HepG2 (cell line): ENCODE data around the gene ZBTB45. TPM values are rescaled to one million over a fixed set of nuclear protein-coding genes. Genes with fewer than 3 reads are reported as not detected.

Experiments
- ADNP ChIP-seq: sonication (generic); formaldehyde crosslinking; IDR thresholded peaks from 2 replicates; pipeline ENCODE4 v1.4.0; 2020; ENCODE audit warnings: missing genetic modification reagents
- AGO2 ChIP-seq: fragments of 200-400 bp; formaldehyde crosslinking; optimal IDR thresholded peaks from 2 replicates; pipeline ENCODE3; 2017; ENCODE audit warnings: mild to moderate bottlenecking, low read depth, low read length, moderate library complexity
- CEBPG ChIP-seq: IDR thresholded peaks from 2 replicates; pipeline ENCODE4 v1.6.1; 2016
- E2F2 ChIP-seq: sonication (generic); formaldehyde crosslinking; IDR thresholded peaks from 2 replicates; pipeline ENCODE4 v1.4.0; 2020; ENCODE audit warnings: missing genetic modification reagents, borderline replicate concordance
- ESRRA ChIP-seq: sonication (generic); formaldehyde crosslinking; IDR thresholded peaks from 2 replicates; pipeline ENCODE4 v1.5.1; 2020; ENCODE audit warnings: mild to moderate bottlenecking, low read depth, missing genetic modification reagents
- FOXC1 ChIP-seq: sonication (generic); formaldehyde crosslinking; IDR thresholded peaks from 2 replicates; pipeline ENCODE4 v1.8.0; 2022; ENCODE audit warnings: mild to moderate bottlenecking, missing genetic modification reagents, borderline replicate concordance
- HDAC1 ChIP-seq: sonication (generic); formaldehyde crosslinking; IDR thresholded peaks from 2 replicates; pipeline ENCODE4 v1.5.1; 2020; ENCODE audit warnings: mild to moderate bottlenecking, missing genetic modification reagents
- HOXA7 ChIP-seq: sonication (generic); formaldehyde crosslinking; IDR thresholded peaks from 2 replicates; pipeline ENCODE4 v1.8.1; 2022; ENCODE audit warnings: mild to moderate bottlenecking, missing genetic modification reagents, moderate library complexity
- ISX ChIP-seq: sonication (generic); formaldehyde crosslinking; conservative IDR thresholded peaks from 2 replicates; pipeline ENCODE4 v1.5.0; 2020; ENCODE audit warnings: missing genetic modification reagents
- LBX2 ChIP-seq: sonication (generic); formaldehyde crosslinking; IDR thresholded peaks from 2 replicates; pipeline ENCODE4 v1.5.0; 2020; ENCODE audit warnings: missing genetic modification reagents, mild to moderate bottlenecking, borderline replicate concordance
- MEIS1 ChIP-seq: sonication (generic); formaldehyde crosslinking; IDR thresholded peaks from 2 replicates; pipeline ENCODE4 v1.9.0; 2021; ENCODE audit warnings: mild to moderate bottlenecking, missing genetic modification reagents, moderate library complexity, borderline replicate concordance
- MXD1 ChIP-seq: sonication (generic); formaldehyde crosslinking; IDR thresholded peaks from 2 replicates; pipeline ENCODE4 v1.4.0; 2020; ENCODE audit warnings: mild to moderate bottlenecking, missing genetic modification reagents
- XBP1 ChIP-seq: sonication (generic); formaldehyde crosslinking; IDR thresholded peaks from 2 replicates; pipeline ENCODE4 v1.5.0; 2020; ENCODE audit warnings: missing genetic modification reagents
- ZC3H13 ChIP-seq: sonication (generic); formaldehyde crosslinking; IDR thresholded peaks from 2 replicates; pipeline ENCODE4 v1.8.1; 2023; ENCODE audit warnings: mild to moderate bottlenecking, missing genetic modification reagents, moderate library complexity
- ZNF142 ChIP-seq: sonication (generic); formaldehyde crosslinking; IDR thresholded peaks from 2 replicates; pipeline ENCODE4 v1.4.0; 2020; ENCODE audit warnings: missing genetic modification reagents
- ZNF232 ChIP-seq: sonication (generic); formaldehyde crosslinking; IDR thresholded peaks from 2 replicates; pipeline ENCODE4 v1.4.0; 2020; ENCODE audit warnings: missing genetic modification reagents, borderline replicate concordance
- ZNF296 ChIP-seq: sonication (generic); formaldehyde crosslinking; conservative IDR thresholded peaks from 2 replicates; pipeline ENCODE4 v1.5.0; 2020; ENCODE audit warnings: mild to moderate bottlenecking, missing genetic modification reagents
- ZNF598 ChIP-seq: sonication (generic); formaldehyde crosslinking; IDR thresholded peaks from 2 replicates; pipeline ENCODE4 v1.5.1; 2020; ENCODE audit warnings: mild to moderate bottlenecking, missing genetic modification reagents, borderline replicate concordance
- ZNF629 ChIP-seq: sonication (generic); formaldehyde crosslinking; conservative IDR thresholded peaks from 2 replicates; pipeline ENCODE4 v1.5.0; 2020; ENCODE audit warnings: missing genetic modification reagents
- ZNF761 ChIP-seq: sonication (generic); formaldehyde crosslinking; conservative IDR thresholded peaks from 2 replicates; pipeline ENCODE4 v1.4.0; 2020; ENCODE audit warnings: mild to moderate bottlenecking, missing genetic modification reagents
- ZNF816 ChIP-seq: sonication (generic); formaldehyde crosslinking; IDR thresholded peaks from 2 replicates; pipeline ENCODE4 v1.8.0; 2022; ENCODE audit warnings: missing genetic modification reagents, mild to moderate bottlenecking, borderline replicate concordance
- polyA plus RNA-seq, 8 experiments: library from polyadenylated mRNA; depleted of rRNA in 3 of 8; stranded (reverse) in 7 of 8; unstranded in 1 of 8; fragments of >200 nt; fragmentation: Illumina TruSeq in 4 of 8; extraction: Trizol in 4 of 8; gene quantifications; 2 replicates each; pipeline versions ENCODE4 v1.2.1 to v1.2.3, GENCODE V29; 2011 to 2016; ENCODE audit warnings: low read depth in 4 of 8, missing spikeins in 1 of 8, mixed read lengths in 1 of 8; ENCODE audit not compliant: insufficient read depth in 1 of 8
- total RNA-seq, 5 experiments: library from RNA; depleted of rRNA; stranded (reverse); fragments of >200 nt; fragmentation: Illumina TruSeq; extraction: Trizol; gene quantifications; 2 replicates each; pipeline ENCODE4 v1.2.3, GENCODE V29; 2016; ENCODE audit warnings: low read depth in 1 of 5

Gene ZBTB45
- total and polyA plus RNA-seq, 2 of the 13 experiments (the other 11 are each of a cell fraction or from before 2014, with no cell fraction given): 3.0 to 3.7 TPM

- 0 out of 2 replicates have a peak, but pooled peaks have one; percentile 52 for TF ChIP-seq LBX2
- TF ChIP-seq E2F2 (CRISPR knock-in tag): 0 out of 2 replicates have a peak, but pooled peaks have one; percentile 20
- peak; percentile 61; the same call in 1 of the 2 replicates for TF ChIP-seq ZNF816
- TF ChIP-seq FOXC1 (CRISPR knock-in tag): peak; percentile 46; the same call in 1 of the 2 replicates
- TF ChIP-seq ZNF761: 0 out of 2 replicates have a peak, but pooled peaks have one; percentile 11
- TF ChIP-seq ISX (CRISPR knock-in tag): 0 out of 2 replicates have a peak, but pooled peaks have one; percentile 32
- TF ChIP-seq ADNP (CRISPR knock-in tag): no peak
- TF ChIP-seq HOXA7: no peak
- peak; percentile 79 for TF ChIP-seq MEIS1
- TF ChIP-seq ZNF142: peak; percentile 69; the same call in 1 of the 2 replicates
- peak; percentile 43 for TF ChIP-seq ESRRA (CRISPR knock-in tag)
- TF ChIP-seq ZNF232: no peak
- peak; percentile 88 for TF ChIP-seq HDAC1 (CRISPR knock-in tag)
- peak; percentile 49; the same call in 1 of the 2 replicates for TF ChIP-seq XBP1 (CRISPR knock-in tag)
- TF ChIP-seq ZNF629: peak; percentile 65
- peak; percentile 76; the same call in 1 of the 2 replicates for TF ChIP-seq ZNF296 (CRISPR knock-in tag)
- TF ChIP-seq ZNF598 (CRISPR knock-in tag): 0 out of 2 replicates have a peak, but pooled peaks have one; percentile 56
- TF ChIP-seq CEBPG (CRISPR knock-in tag): no peak; the same call in 1 of the 2 replicates
- TF ChIP-seq MXD1 (CRISPR knock-in tag): peak; percentile 33
- TF ChIP-seq ZC3H13: peak; percentile 92
- TF ChIP-seq AGO2: peak; percentile 94
Observed at GRCh38 chr19:58475714-58476497, 43.7 kb downstream of the ZBTB45 start, which contains the start of gene ZNF446 (continued).
